HepG2 (cell line): ENCODE data around the gene STK24. TPM values are rescaled to one million over a fixed set of nuclear protein-coding genes. Genes with fewer than 3 reads are reported as not detected.

Experiments used
- ATAC-seq: fragments of 200-7000 bp; cut with Tn5 transposase; 3 replicates; pipeline ENCODE4 v1.9.1; 2020; ENCODE audit warnings: mild to moderate bottlenecking, moderate library complexity
- BruUV-seq: library from RNA; stranded (reverse); fragments of 400-500 nt; replicated peaks from 2 replicates; lab custom pipeline; 2021; lab: Mats Ljungman, UMichigan
- CTCF ChIA-PET: fragments of 300-600 bp; formaldehyde crosslinking; extraction: SDS; loops from one replicate; lab custom pipeline; 2021; ENCODE audit warnings: low total read pairs, inconsistent platforms, low intra/inter-chr PET ratio; lab: Yijun Ruan, JAX
- POLR2A ChIA-PET: fragments of 350-600 bp; sonication (Branson Sonifier 250); formaldehyde crosslinking; loops from one replicate; lab custom pipeline; 2020; ENCODE audit warnings: antibody characterized with exemption, inconsistent platforms; lab: Yijun Ruan, JAX
- DNase-seq: peaks from one replicate; pipeline ENCODE4 v3.0.0-alpha.2; 2015; ENCODE audit warnings: low spot score
- FAIRE-seq: peaks from 3 replicates; lab custom pipeline; 2011; peaks lifted over from hg19 to GRCh38; lab: Jason Lieb, UNC
- H2AFZ ChIP-seq: one replicate; pipeline ENCODE4 v1.6.1; 2011; ENCODE audit warnings: low read length, inconsistent platforms
- H3K27ac ChIP-seq: fragments of 300-600 bp; 3 replicates; pipeline ENCODE4 v1.8.0; 2011; ENCODE audit warnings: mixed run types, mild to moderate bottlenecking, mixed read lengths, low read length, inconsistent platforms; ENCODE audit not compliant: insufficient read depth; ENCODE audit errors: extremely low read length
- H3K27me3 ChIP-seq, 2 experiments: fragments of 200-600 bp in 1 of 2; 2 replicates in 1 of 2; 3 replicates in 1 of 2; pipeline versions ENCODE4 v1.6.0 to v1.8.0; 2011; ENCODE audit warnings: low read length in 2 of 2, mild to moderate bottlenecking in 2 of 2, moderate library complexity in 2 of 2, inconsistent platforms in 1 of 2; ENCODE audit not compliant: insufficient read depth in 2 of 2, control insufficient read depth in 1 of 2
- H3K36me3 ChIP-seq, 2 experiments: fragments of 200-600 bp in 1 of 2; replicated peaks in 1 of 2; 2 replicates in 1 of 2; 3 replicates in 1 of 2; pipeline versions ENCODE4 v1.5.1 to v1.8.0; 2011; ENCODE audit warnings: low read length in 2 of 2, inconsistent platforms in 1 of 2; ENCODE audit not compliant: insufficient read depth in 2 of 2, control insufficient read depth in 1 of 2
- H3K4me1 ChIP-seq: 2 replicates; pipeline ENCODE4 v1.5.1; 2012; ENCODE audit warnings: low read length, inconsistent platforms; ENCODE audit not compliant: insufficient read depth
- H3K4me2 ChIP-seq: 2 replicates; pipeline ENCODE4 v1.6.0; 2011; ENCODE audit warnings: low read depth, low read length, inconsistent platforms
- H3K4me3 ChIP-seq, 3 experiments: fragments of 200-600 bp in 1 of 3; sonication (generic), shearing (Covaris generic) in 1 of 3; replicated peaks in 1 of 3; 2 replicates each; pipeline ENCODE4 v1.5.1; 2011 to 2016; ENCODE audit warnings: low read length in 3 of 3, inconsistent platforms in 2 of 3, low read depth in 2 of 3, mild to moderate bottlenecking in 2 of 3, control low read depth in 1 of 3, mixed read lengths in 1 of 3; ENCODE audit not compliant: insufficient read depth in 1 of 3
- H3K79me2 ChIP-seq: one replicate; pipeline ENCODE4 v1.6.1; 2011; ENCODE audit warnings: low read length, inconsistent platforms; ENCODE audit not compliant: insufficient read depth
- H3K9ac ChIP-seq: 2 replicates; pipeline ENCODE4 v1.6.0; 2011; ENCODE audit warnings: mild to moderate bottlenecking, low read depth, low read length, inconsistent platforms; ENCODE audit not compliant: insufficient read depth
- H3K9me3 ChIP-seq: 2 replicates; pipeline ENCODE4 v1.5.1; 2012; ENCODE audit warnings: mild to moderate bottlenecking, low read length
- H4K20me1 ChIP-seq: 2 replicates; pipeline ENCODE4 v1.6.0; 2011; ENCODE audit warnings: inconsistent platforms, mild to moderate bottlenecking, low read length, moderate library complexity; ENCODE audit not compliant: insufficient read depth
- AGO1 ChIP-seq: fragments of 200-400 bp; formaldehyde crosslinking; IDR thresholded peaks from 2 replicates; pipeline ENCODE4 v1.6.1; 2017; ENCODE audit warnings: mild to moderate bottlenecking, low read depth, low read length, moderate library complexity; ENCODE audit not compliant: poor library complexity, severe bottlenecking
- AGO2 ChIP-seq: fragments of 200-400 bp; formaldehyde crosslinking; optimal IDR thresholded peaks from 2 replicates; pipeline ENCODE3; 2017; ENCODE audit warnings: mild to moderate bottlenecking, low read depth, low read length, moderate library complexity
- AKAP8 ChIP-seq: sonication (generic); formaldehyde crosslinking; IDR thresholded peaks from 2 replicates; pipeline ENCODE4 v1.5.1; 2020; ENCODE audit warnings: mild to moderate bottlenecking, missing genetic modification reagents
- E2F1 ChIP-seq: sonication (generic); formaldehyde crosslinking; IDR thresholded peaks from 2 replicates; pipeline ENCODE4 v1.5.0; 2020; ENCODE audit warnings: missing genetic modification reagents
- FOXA3 ChIP-seq: IDR thresholded peaks from 2 replicates; pipeline ENCODE4 v1.6.1; 2016; ENCODE audit warnings: missing genetic modification reagents, missing compliant biosample characterization
- HHEX ChIP-seq: IDR thresholded peaks from 2 replicates; pipeline ENCODE4 v1.6.1; 2016; ENCODE audit warnings: control low read depth
- KDM6A ChIP-seq: IDR thresholded peaks from 2 replicates; pipeline ENCODE4 v1.6.1; 2016; ENCODE audit warnings: low read depth
- MTA1 ChIP-seq: sonication (generic); formaldehyde crosslinking; IDR thresholded peaks from 2 replicates; pipeline ENCODE4 v1.4.0; 2020; ENCODE audit warnings: missing genetic modification reagents, mild to moderate bottlenecking, borderline replicate concordance
- PAF1 ChIP-seq: IDR thresholded peaks from 2 replicates; pipeline ENCODE4 v1.6.1; 2016; ENCODE audit warnings: missing genetic modification reagents, missing compliant biosample characterization
- POLR2AphosphoS5 ChIP-seq: IDR thresholded peaks from 2 replicates; pipeline ENCODE4 v1.6.1; 2012; ENCODE audit warnings: low read depth, low read length
- REPIN1 ChIP-seq: sonication (generic); formaldehyde crosslinking; IDR thresholded peaks from 2 replicates; pipeline ENCODE4 v1.8.0; 2022; ENCODE audit warnings: missing genetic modification reagents, low read depth, mild to moderate bottlenecking, borderline replicate concordance
- SOX5 ChIP-seq: IDR thresholded peaks from 2 replicates; pipeline ENCODE4 v1.6.1; 2016; ENCODE audit warnings: borderline replicate concordance
- SRSF1 ChIP-seq: fragments of 200-400 bp; formaldehyde crosslinking; optimal IDR thresholded peaks from 2 replicates; pipeline ENCODE3; 2017; ENCODE audit warnings: mild to moderate bottlenecking, low read depth, low read length, moderate library complexity
- ZHX1 ChIP-seq: sonication (generic); formaldehyde crosslinking; IDR thresholded peaks from 2 replicates; pipeline ENCODE4 v1.8.1; 2022; ENCODE audit warnings: low read depth, mild to moderate bottlenecking, missing genetic modification reagents
- ZNF432 ChIP-seq: sonication (generic); formaldehyde crosslinking; IDR thresholded peaks from 2 replicates; pipeline ENCODE4 v1.5.0; 2020; ENCODE audit warnings: missing genetic modification reagents, mild to moderate bottlenecking, borderline replicate concordance
- ZNF496 ChIP-seq: sonication (generic); formaldehyde crosslinking; IDR thresholded peaks from 2 replicates; pipeline ENCODE4 v1.8.1; 2023; ENCODE audit warnings: mild to moderate bottlenecking, moderate library complexity, missing genetic modification reagents; ENCODE audit not compliant: insufficient replicate concordance
- WGBS: methylation state at CpG from one replicate; pipeline ENCODE4 v1.1.6; 2017; ENCODE audit warnings: low lambda C conversion rate; 5-methylcytosine and 5-hydroxymethylcytosine counted together
- in situ Hi-C: cut with HindIII; loops from 2 replicates; pipeline ENCODE4 v1.10.0; 2017; ENCODE audit warnings: low pct_unique_long_range_greater_than_20kb; ENCODE audit not compliant: extremely low pct_ligation_motif_present
- intact Hi-C: fragments of 100-400 bp; cut with micrococcal nuclease; formaldehyde crosslinking; loops from one replicate; pipeline ENCODE4 v1.10.0; 2022; ENCODE audit not compliant: unreplicated experiment
- polyA plus RNA-seq, 8 experiments: library from polyadenylated mRNA; depleted of rRNA in 3 of 8; stranded (reverse) in 7 of 8; unstranded in 1 of 8; fragments of >200 nt; fragmentation: Illumina TruSeq in 4 of 8; extraction: Trizol in 4 of 8; gene quantifications; 2 replicates each; pipeline versions ENCODE4 v1.2.1 to v1.2.3, GENCODE V29; 2011 to 2016; ENCODE audit warnings: low read depth in 4 of 8, missing spikeins in 1 of 8, mixed read lengths in 1 of 8; ENCODE audit not compliant: insufficient read depth in 1 of 8
- total RNA-seq, 5 experiments: library from RNA; depleted of rRNA; stranded (reverse); fragments of >200 nt; fragmentation: Illumina TruSeq; extraction: Trizol; gene quantifications; 2 replicates each; pipeline ENCODE4 v1.2.3, GENCODE V29; 2016; ENCODE audit warnings: low read depth in 1 of 5
- TF ChIP-seq, protein P1 (sequence below): sonication (generic); formaldehyde crosslinking; IDR thresholded peaks from 2 replicates; pipeline ENCODE4 v1.5.1; 2020; ENCODE audit warnings: missing genetic modification reagents, mild to moderate bottlenecking, borderline replicate concordance

The STK24 gene
- total and polyA plus RNA-seq, 2 of the 13 experiments (the other 11 are each of a cell fraction or from before 2014, with no cell fraction given) = 51.3 to 73.0 TPM

- TF ChIP-seq ZNF496 (CRISPR knock-in tag) (no peak), ZHX1 (CRISPR knock-in tag) (no peak), AGO2 (peak; percentile 91), SOX5 (CRISPR knock-in tag) (no peak), HHEX (CRISPR knock-in tag) (no peak), AGO1 (peak; percentile 32), AKAP8 (CRISPR knock-in tag) (peak; percentile 27; the same call in 1 of the 2 replicates), FOXA3 (CRISPR knock-in tag) (no peak), SRSF1 (peak; percentile 23), KDM6A (CRISPR knock-in tag) (no peak), POLR2AphosphoS5 (0 out of 2 replicates have a peak, but pooled peaks have one; percentile 2), ZNF432 (no peak), E2F1 (no peak), PAF1 (0 out of 2 replicates have a peak, but pooled peaks have one; percentile 17), REPIN1 (CRISPR knock-in tag) (no peak), MTA1 (CRISPR knock-in tag) (no peak)
- TF ChIP-seq, protein P1, sequence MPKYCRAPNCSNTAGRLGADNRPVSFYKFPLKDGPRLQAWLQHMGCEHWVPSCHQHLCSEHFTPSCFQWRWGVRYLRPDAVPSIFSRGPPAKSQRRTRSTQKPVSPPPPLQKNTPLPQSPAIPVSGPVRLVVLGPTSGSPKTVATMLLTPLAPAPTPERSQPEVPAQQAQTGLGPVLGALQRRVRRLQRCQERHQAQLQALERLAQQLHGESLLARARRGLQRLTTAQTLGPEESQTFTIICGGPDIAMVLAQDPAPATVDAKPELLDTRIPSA (CRISPR knock-in tag) = no peak
- TF ChIP-seq, all 625 proteins: peak for 6
- Histone ChIP-seq H3K4me1 (peaks cover 18% of the 10 kb centered on the region), H2AFZ (no peak overlapping the region), H3K79me2 (no peaks in the 10 kb centered on the region), H3K27me3 (no peaks in the 10 kb centered on the region), H3K36me3 (peaks cover 32 to 64% of the 10 kb centered on the region in 2 experiments), H3K9me3 (no peaks in the 10 kb centered on the region), H3K4me2 (no peak overlapping the region), H3K27ac (no peak overlapping the region), H3K9ac (no peak overlapping the region), H4K20me1 (peaks cover 30% of the 10 kb centered on the region), H3K4me3 (no peak overlapping the region)
- ChIA-PET POLR2A (interaction anchor here (0.6 to 0.7 kb wide), 2 partner anchors 44 to 207 kb away, joined by 3 read pairs; no protein-coding TSS in a partner anchor), CTCF (interaction anchor here (1.3 to 1.8 kb wide), 3 partner anchors 207 to 397 kb away, joined by 4 to 12 read pairs (median 11); no protein-coding TSS in a partner anchor)
- no peak for DNase-seq
- BruUV-seq = no TSS peak
- in situ Hi-C loops (loop anchor here (10.0 to 25.0 kb wide), 2 partner anchors 209 to 584 kb away; no protein-coding TSS in a partner anchor), intact Hi-C loops (loop anchor here (5.0 kb wide), 2 partner anchors 206 to 589 kb away; no protein-coding TSS in a partner anchor)
- no peak for ATAC-seq
- no peak for FAIRE-seq
- WGBS = 92% methylated on average over 2 of the region's 11 CpGs
Observed at GRCh38 chr13:98446234-98446621, 130.7 kb downstream of the STK24 start.
